GM23338 (cell line): Measurements from ENCODE around the gene MIDN. TPM values are rescaled to one million over a fixed set of nuclear protein-coding genes. Genes with fewer than 3 reads are reported as not detected.

Experiments
- ATAC-seq: fragments of 200-7000 bp; cut with Tn5 transposase; 3 replicates; pipeline ENCODE4 v1.9.1; 2020
- DNase-seq: peaks from one replicate; pipeline ENCODE4 v3.0.0-alpha.2; 2015; ENCODE audit warnings: low spot score
- H2AFZ ChIP-seq: fragments of 200-600 bp; sonication (generic); 2 replicates; pipeline ENCODE4 v1.8.0; 2016; ENCODE audit warnings: antibody characterized with exemption, mild to moderate bottlenecking, moderate library complexity
- H3F3A ChIP-seq: fragments of 200-600 bp; sonication (generic); replicated peaks from 2 replicates; pipeline ENCODE4 v1.8.0; 2017; ENCODE audit warnings: antibody characterized with exemption, mixed run types, low read depth
- H3K27ac ChIP-seq: fragments of 200-600 bp; sonication (generic); 2 replicates; pipeline ENCODE4 v1.6.1; 2016; ENCODE audit warnings: low read depth
- H3K27me3 ChIP-seq: fragments of 200-600 bp; sonication (generic); 2 replicates; pipeline ENCODE4 v1.8.0; 2016; ENCODE audit warnings: mild to moderate bottlenecking, mixed run types, moderate library complexity; ENCODE audit not compliant: insufficient read depth
- H3K36me3 ChIP-seq: fragments of 200-600 bp; sonication (generic); 2 replicates; pipeline ENCODE4 v1.8.0; 2016; ENCODE audit warnings: mild to moderate bottlenecking; ENCODE audit not compliant: insufficient read depth
- H3K4me1 ChIP-seq: fragments of 200-600 bp; sonication (generic); 2 replicates; pipeline ENCODE4 v1.8.0; 2016; ENCODE audit warnings: mild to moderate bottlenecking, moderate library complexity; ENCODE audit not compliant: insufficient read depth
- H3K4me2 ChIP-seq: fragments of 200-600 bp; sonication (generic); 2 replicates; pipeline ENCODE4 v1.7.1; 2017; ENCODE audit warnings: mixed run types
- H3K4me3 ChIP-seq: fragments of 200-600 bp; sonication (generic); 2 replicates; pipeline ENCODE4 v1.6.1; 2016; ENCODE audit warnings: mixed run types
- H3K79me2 ChIP-seq: fragments of 200-600 bp; sonication (generic); replicated peaks from 2 replicates; pipeline ENCODE4 v1.8.0; 2017; ENCODE audit warnings: mild to moderate bottlenecking; ENCODE audit not compliant: insufficient read depth
- H3K9me2 ChIP-seq: fragments of 200-600 bp; sonication (generic); 2 replicates; pipeline ENCODE4 v1.8.0; 2017; ENCODE audit not compliant: insufficient read depth
- H4K20me1 ChIP-seq: fragments of 200-600 bp; sonication (generic); replicated peaks from 2 replicates; pipeline ENCODE4 v1.8.0; 2017; ENCODE audit warnings: mild to moderate bottlenecking; ENCODE audit not compliant: insufficient read depth
- H3K27ac Mint-ChIP-seq: 2 replicates; pipeline ENCODE4 v1.8.0; 2020; ENCODE audit warnings: inconsistent platforms, mild to moderate bottlenecking, moderate library complexity, mixed read lengths
- H3K27me3 Mint-ChIP-seq: 3 replicates; pipeline ENCODE4 v1.8.0; 2022; ENCODE audit warnings: low read depth, mild to moderate bottlenecking, moderate library complexity, mixed read lengths, inconsistent platforms; ENCODE audit not compliant: insufficient read depth, poor library complexity
- H3K36me3 Mint-ChIP-seq: 3 replicates; pipeline ENCODE4 v1.8.0; 2021; ENCODE audit warnings: low read depth, mild to moderate bottlenecking, inconsistent platforms, moderate library complexity, mixed read lengths
- H3K4me1 Mint-ChIP-seq: 3 replicates; pipeline ENCODE4 v1.8.0; 2020; ENCODE audit warnings: mild to moderate bottlenecking, inconsistent platforms, mixed read lengths
- H3K4me3 Mint-ChIP-seq: 3 replicates; pipeline ENCODE4 v1.8.0; 2021; ENCODE audit warnings: moderate library complexity, mild to moderate bottlenecking, inconsistent platforms, mixed read lengths
- H3K9me3 Mint-ChIP-seq: 3 replicates; pipeline ENCODE4 v1.8.0; 2020; ENCODE audit warnings: moderate library complexity, mild to moderate bottlenecking, inconsistent platforms, mixed read lengths
- CREB1 ChIP-seq: fragments of 250-450 bp; sonication (Bioruptor Pico); IDR thresholded peaks from 2 replicates; pipeline ENCODE4 v1.5.0; 2020; ENCODE audit warnings: low read depth, mild to moderate bottlenecking, moderate library complexity
- CTCF ChIP-seq, 2 experiments: fragments of 200-600 bp in 1 of 2; sonication (generic) in 1 of 2; conservative IDR thresholded peaks; 2 replicates each; pipeline versions ENCODE4 v1.5.1 to v1.6.1; 2016 to 2017; ENCODE audit warnings: antibody characterized with exemption in 2 of 2, low read depth in 2 of 2, mild to moderate bottlenecking in 2 of 2, moderate library complexity in 1 of 2
- ETS1 ChIP-seq: IDR thresholded peaks from 2 replicates; pipeline ENCODE4 v1.6.1; 2016; ENCODE audit warnings: antibody characterized with exemption
- EZH2 ChIP-seq: fragments of 200-600 bp; sonication (generic); IDR thresholded peaks from one replicate; pipeline ENCODE4 v1.8.0; 2017; ENCODE audit warnings: antibody characterized with exemption, mild to moderate bottlenecking, low read depth; ENCODE audit not compliant: unreplicated experiment
- EZH2phosphoT487 ChIP-seq: fragments of 200-600 bp; sonication (generic); IDR thresholded peaks from one replicate; pipeline ENCODE4 v1.8.1; 2018; ENCODE audit warnings: antibody characterized with exemption; ENCODE audit not compliant: unreplicated experiment
- JUNB ChIP-seq: IDR thresholded peaks from one replicate; pipeline ENCODE4 v1.6.1; 2016; ENCODE audit warnings: antibody characterized with exemption; ENCODE audit not compliant: unreplicated experiment
- NANOG ChIP-seq: IDR thresholded peaks from 2 replicates; pipeline ENCODE4 v1.6.1; 2016; ENCODE audit warnings: antibody characterized with exemption, borderline replicate concordance
- POLR2AphosphoS5 ChIP-seq: IDR thresholded peaks from 2 replicates; pipeline ENCODE4 v1.6.1; 2016; ENCODE audit warnings: antibody characterized with exemption, low read depth
- REST ChIP-seq: IDR thresholded peaks from one replicate; pipeline ENCODE4 v1.6.1; 2018; ENCODE audit warnings: antibody characterized with exemption; ENCODE audit not compliant: unreplicated experiment
- STAT1 ChIP-seq: IDR thresholded peaks from one replicate; pipeline ENCODE4 v1.6.1; 2016; ENCODE audit warnings: antibody characterized with exemption; ENCODE audit not compliant: unreplicated experiment
- ZNF114 ChIP-seq: fragments of 250-450 bp; sonication (Bioruptor Pico); IDR thresholded peaks from 2 replicates; pipeline ENCODE4 v1.5.0; 2020; ENCODE audit warnings: mild to moderate bottlenecking, moderate library complexity
- ZNF331 ChIP-seq: fragments of 250-450 bp; sonication (Bioruptor Pico); IDR thresholded peaks from 2 replicates; pipeline ENCODE4 v1.5.0; 2020; ENCODE audit warnings: low read depth, mild to moderate bottlenecking, moderate library complexity
- ZNF462 ChIP-seq: fragments of 250-450 bp; sonication (Bioruptor Pico); IDR thresholded peaks from 2 replicates; pipeline ENCODE4 v1.5.0; 2020; ENCODE audit warnings: mild to moderate bottlenecking, moderate library complexity
- polyA plus RNA-seq: library from polyadenylated mRNA; unstranded; fragments of >200 nt; fragmentation: Nextera tagmentation; extraction: Ambion mirVana; gene quantifications from 2 replicates; pipeline ENCODE4 v1.2.1, GENCODE V29; 2016
- total RNA-seq: library from RNA; depleted of rRNA; stranded (reverse); fragments of >200 nt; shearing (Covaris generic); gene quantifications from 2 replicates; pipeline ENCODE4 v1.2.3, GENCODE V29; 2014

MIDN gene
- total and polyA plus RNA-seq, 2 experiments from 2014 or later, result 28.6 to 113 TPM

- Histone ChIP-seq H3K79me2 (peaks cover 40% of the 10 kb centered on the region), H3K9me2 (no peaks in the 10 kb centered on the region), H3K27ac (peak overlapping the region; percentile 74), H3K27me3 (no peaks in the 10 kb centered on the region), H4K20me1 (peaks cover 16% of the 10 kb centered on the region), H3K4me2 (peak overlapping the region; percentile 91), H3K4me1 (no peaks in the 10 kb centered on the region; the same call in 1 of the 2 replicates), H3F3A (peaks cover 26% of the 10 kb centered on the region), H2AFZ (no peak overlapping the region), H3K4me3 (peak overlapping the region; percentile 94), H3K36me3 (peaks cover 18% of the 10 kb centered on the region)
- Mint-ChIP-seq H3K36me3 (peaks cover 52% of the 10 kb centered on the region), H3K27ac (peak overlapping the region; percentile 96), H3K27me3 (peaks cover 24% of the 10 kb centered on the region), H3K4me1 (peaks cover 17% of the 10 kb centered on the region), H3K4me3 (peak overlapping the region; percentile 88), H3K9me3 (no peaks in the 10 kb centered on the region; the same call in 1 of the 3 replicates)
- TF ChIP-seq POLR2AphosphoS5 (no peak), CREB1 (CRISPR knock-in tag) (no peak), REST (no peak), JUNB (no peak), ZNF331 (CRISPR knock-in tag) (no peak), ZNF462 (no peak), ZNF114 (CRISPR knock-in tag) (no peak), EZH2 (no peak), CTCF (conservative IDR thresholded peaks at IDR 0.05; ENCODE audit: low read depth in 2 of 2) (no peak), STAT1 (no peak), ETS1 (no peak), EZH2phosphoT487 (no peak), NANOG (no peak)
- DNase-seq, result no peak
- peak; percentile 0; the same call in 2 of the 3 replicates for ATAC-seq
Measured at GRCh38 chr19:1251330-1252220, 3.2 kb downstream of the MIDN start.
